ENCODE data around the gene FAM120B. TPM values are rescaled to one million over a fixed set of nuclear protein-coding genes. Genes with fewer than 3 reads are reported as not detected.

FAM120B gene
- total RNA-seq, 1 experiment from 2014 or later, result 25.2 TPM

DNA sequence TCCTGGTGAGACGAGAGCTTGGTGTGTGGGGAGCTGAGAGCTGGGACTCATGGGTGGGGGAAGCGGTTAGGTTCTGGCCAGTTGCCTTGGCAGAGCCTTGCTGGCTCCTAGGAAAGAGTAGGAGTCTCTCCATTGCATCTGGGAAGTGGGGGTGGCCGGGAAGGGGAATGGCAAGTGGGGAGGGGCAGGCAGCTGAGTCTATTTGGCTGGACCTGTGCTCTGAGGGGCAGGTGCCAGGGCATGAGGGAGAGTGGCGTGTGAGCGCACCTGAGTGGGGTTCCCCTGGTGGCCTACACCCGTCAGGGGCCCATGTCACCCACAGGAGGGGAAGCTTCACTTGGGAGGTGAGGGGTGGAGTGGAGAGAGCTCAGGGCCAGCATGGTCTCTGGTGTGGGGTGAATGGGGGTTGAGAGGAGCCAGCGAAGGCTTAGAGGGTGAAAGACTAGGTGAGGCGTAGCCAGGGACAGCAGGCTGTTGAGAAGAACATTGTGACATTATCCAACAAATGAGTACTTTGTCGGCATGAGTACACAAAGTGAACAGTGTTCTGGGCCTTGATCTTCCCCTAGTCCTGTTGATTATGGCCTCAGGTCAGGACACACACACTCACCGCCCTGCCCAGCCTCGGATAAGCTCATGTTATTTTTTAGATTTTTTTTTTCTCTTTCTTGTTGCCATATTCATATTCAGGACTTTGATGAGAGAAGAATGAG lies 59.8 kb downstream of the FAM120B start:
- ChIA-PET CTCF (no interaction called here), RAD21 (ENCODE audit: low non-redundant PET in 1 of 2, low total read pairs in 2 of 2, uncharacterized antibody in 2 of 2, unreplicated experiment in 2 of 2) (no interaction called here), POLR2A (no interaction called here)
- Histone ChIP-seq H3K9me3 (ENCODE audit: control insufficient read depth in 1 of 2, insufficient read depth in 1 of 2, low read depth in 1 of 2, low read length in 2 of 2) (no peaks in the 10 kb centered on the region), H4K20me1 (ENCODE audit: insufficient read depth) (no peaks in the 10 kb centered on the region), H3K4me1 (ENCODE audit: control insufficient read depth in 1 of 2, insufficient read depth in 2 of 2, low read length in 2 of 2) (no peaks in the 10 kb centered on the region), H2AFZ (ENCODE audit: low read depth, low read length, poor library complexity, severe bottlenecking) (no peak overlapping the region), H3K9ac (ENCODE audit: low read length) (no peak overlapping the region), H3K4me3 (replicated peaks in 1 of 2; ENCODE audit: low read depth in 1 of 2, low read length in 2 of 2) (no peak overlapping the region), H3K79me2 (ENCODE audit: insufficient read depth, low read length) (no peaks in the 10 kb centered on the region), H3K27ac (ENCODE audit: low read depth, low read length) (no peak overlapping the region), H3K9me2 (ENCODE audit: insufficient read depth) (no peaks in the 10 kb centered on the region), H3K36me3 (ENCODE audit: control insufficient read depth in 1 of 2, insufficient read depth in 2 of 2, low read length in 2 of 2) (peaks cover 2 to 3% of the 10 kb centered on the region in 2 experiments; a peak in 2 of 4 replicates), H3K4me2 (ENCODE audit: low read length) (no peak overlapping the region), H3K27me3 (ENCODE audit: insufficient read depth, low read length) (no peaks in the 10 kb centered on the region)
- DNase-seq (ENCODE audit: low read depth, low spot score) (no peak), ATAC-seq (no peak)
- no TSS peak for BruUV-seq (replicated peaks)
- TF ChIP-seq SIN3A (IDR thresholded peaks at IDR 0.05; ENCODE audit: low read depth) (no peak), EZH2 (IDR thresholded peaks at IDR 0.05) (no peak), YY1 (IDR thresholded peaks at IDR 0.05; ENCODE audit: extremely low read depth, insufficient replicate concordance, low read depth, low read length) (no peak), EZH2phosphoT487 (IDR thresholded peaks at IDR 0.05; ENCODE audit: borderline replicate concordance) (no peak), FOSL1 (IDR thresholded peaks at IDR 0.05; ENCODE audit: low read depth) (no peak), SP1 (IDR thresholded peaks at IDR 0.05; ENCODE audit: low read depth) (no peak), ELF1 (IDR thresholded peaks at IDR 0.05; ENCODE audit: borderline replicate concordance, low read depth) (no peak), ZFX (IDR thresholded peaks at IDR 0.05) (no peak), EGR1 (IDR thresholded peaks at IDR 0.05; ENCODE audit: low read depth) (no peak), TCF7L2 (IDR thresholded peaks at IDR 0.05; ENCODE audit: borderline replicate concordance, extremely low read depth, insufficient read depth, insufficient read length) (no peak), CBX3 (IDR thresholded peaks at IDR 0.05; ENCODE audit: low read depth) (no peak), CEBPB (IDR thresholded peaks at IDR 0.05; ENCODE audit: low read depth) (no peak), POLR2AphosphoS5 (IDR thresholded peaks at IDR 0.05; ENCODE audit: low read depth, low read length) (no peak), ZNF274 (IDR thresholded peaks at IDR 0.05; ENCODE audit: low read depth, low read length) (no peak), SRF (IDR thresholded peaks at IDR 0.05; ENCODE audit: low read depth) (no peak)
- TF ChIP-seq, protein P1, sequence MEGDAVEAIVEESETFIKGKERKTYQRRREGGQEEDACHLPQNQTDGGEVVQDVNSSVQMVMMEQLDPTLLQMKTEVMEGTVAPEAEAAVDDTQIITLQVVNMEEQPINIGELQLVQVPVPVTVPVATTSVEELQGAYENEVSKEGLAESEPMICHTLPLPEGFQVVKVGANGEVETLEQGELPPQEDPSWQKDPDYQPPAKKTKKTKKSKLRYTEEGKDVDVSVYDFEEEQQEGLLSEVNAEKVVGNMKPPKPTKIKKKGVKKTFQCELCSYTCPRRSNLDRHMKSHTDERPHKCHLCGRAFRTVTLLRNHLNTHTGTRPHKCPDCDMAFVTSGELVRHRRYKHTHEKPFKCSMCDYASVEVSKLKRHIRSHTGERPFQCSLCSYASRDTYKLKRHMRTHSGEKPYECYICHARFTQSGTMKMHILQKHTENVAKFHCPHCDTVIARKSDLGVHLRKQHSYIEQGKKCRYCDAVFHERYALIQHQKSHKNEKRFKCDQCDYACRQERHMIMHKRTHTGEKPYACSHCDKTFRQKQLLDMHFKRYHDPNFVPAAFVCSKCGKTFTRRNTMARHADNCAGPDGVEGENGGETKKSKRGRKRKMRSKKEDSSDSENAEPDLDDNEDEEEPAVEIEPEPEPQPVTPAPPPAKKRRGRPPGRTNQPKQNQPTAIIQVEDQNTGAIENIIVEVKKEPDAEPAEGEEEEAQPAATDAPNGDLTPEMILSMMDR (IDR thresholded peaks at IDR 0.05 in 2 of 3, conservative IDR thresholded peaks at IDR 0.05 in 1 of 3; ENCODE audit: borderline replicate concordance in 1 of 3, insufficient read depth in 1 of 3, low read depth in 2 of 3, low read length in 2 of 3), result no peak
- TF ChIP-seq, protein P2, sequence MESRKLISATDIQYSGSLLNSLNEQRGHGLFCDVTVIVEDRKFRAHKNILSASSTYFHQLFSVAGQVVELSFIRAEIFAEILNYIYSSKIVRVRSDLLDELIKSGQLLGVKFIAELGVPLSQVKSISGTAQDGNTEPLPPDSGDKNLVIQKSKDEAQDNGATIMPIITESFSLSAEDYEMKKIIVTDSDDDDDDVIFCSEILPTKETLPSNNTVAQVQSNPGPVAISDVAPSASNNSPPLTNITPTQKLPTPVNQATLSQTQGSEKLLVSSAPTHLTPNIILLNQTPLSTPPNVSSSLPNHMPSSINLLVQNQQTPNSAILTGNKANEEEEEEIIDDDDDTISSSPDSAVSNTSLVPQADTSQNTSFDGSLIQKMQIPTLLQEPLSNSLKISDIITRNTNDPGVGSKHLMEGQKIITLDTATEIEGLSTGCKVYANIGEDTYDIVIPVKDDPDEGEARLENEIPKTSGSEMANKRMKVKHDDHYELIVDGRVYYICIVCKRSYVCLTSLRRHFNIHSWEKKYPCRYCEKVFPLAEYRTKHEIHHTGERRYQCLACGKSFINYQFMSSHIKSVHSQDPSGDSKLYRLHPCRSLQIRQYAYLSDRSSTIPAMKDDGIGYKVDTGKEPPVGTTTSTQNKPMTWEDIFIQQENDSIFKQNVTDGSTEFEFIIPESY (IDR thresholded peaks at IDR 0.05; ENCODE audit: extremely low read depth, insufficient replicate concordance, low read length), result no peak
- TF ChIP-seq, protein P3, sequence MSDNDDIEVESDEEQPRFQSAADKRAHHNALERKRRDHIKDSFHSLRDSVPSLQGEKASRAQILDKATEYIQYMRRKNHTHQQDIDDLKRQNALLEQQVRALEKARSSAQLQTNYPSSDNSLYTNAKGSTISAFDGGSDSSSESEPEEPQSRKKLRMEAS (IDR thresholded peaks at IDR 0.05), result no peak
- TF ChIP-seq, protein P4, sequence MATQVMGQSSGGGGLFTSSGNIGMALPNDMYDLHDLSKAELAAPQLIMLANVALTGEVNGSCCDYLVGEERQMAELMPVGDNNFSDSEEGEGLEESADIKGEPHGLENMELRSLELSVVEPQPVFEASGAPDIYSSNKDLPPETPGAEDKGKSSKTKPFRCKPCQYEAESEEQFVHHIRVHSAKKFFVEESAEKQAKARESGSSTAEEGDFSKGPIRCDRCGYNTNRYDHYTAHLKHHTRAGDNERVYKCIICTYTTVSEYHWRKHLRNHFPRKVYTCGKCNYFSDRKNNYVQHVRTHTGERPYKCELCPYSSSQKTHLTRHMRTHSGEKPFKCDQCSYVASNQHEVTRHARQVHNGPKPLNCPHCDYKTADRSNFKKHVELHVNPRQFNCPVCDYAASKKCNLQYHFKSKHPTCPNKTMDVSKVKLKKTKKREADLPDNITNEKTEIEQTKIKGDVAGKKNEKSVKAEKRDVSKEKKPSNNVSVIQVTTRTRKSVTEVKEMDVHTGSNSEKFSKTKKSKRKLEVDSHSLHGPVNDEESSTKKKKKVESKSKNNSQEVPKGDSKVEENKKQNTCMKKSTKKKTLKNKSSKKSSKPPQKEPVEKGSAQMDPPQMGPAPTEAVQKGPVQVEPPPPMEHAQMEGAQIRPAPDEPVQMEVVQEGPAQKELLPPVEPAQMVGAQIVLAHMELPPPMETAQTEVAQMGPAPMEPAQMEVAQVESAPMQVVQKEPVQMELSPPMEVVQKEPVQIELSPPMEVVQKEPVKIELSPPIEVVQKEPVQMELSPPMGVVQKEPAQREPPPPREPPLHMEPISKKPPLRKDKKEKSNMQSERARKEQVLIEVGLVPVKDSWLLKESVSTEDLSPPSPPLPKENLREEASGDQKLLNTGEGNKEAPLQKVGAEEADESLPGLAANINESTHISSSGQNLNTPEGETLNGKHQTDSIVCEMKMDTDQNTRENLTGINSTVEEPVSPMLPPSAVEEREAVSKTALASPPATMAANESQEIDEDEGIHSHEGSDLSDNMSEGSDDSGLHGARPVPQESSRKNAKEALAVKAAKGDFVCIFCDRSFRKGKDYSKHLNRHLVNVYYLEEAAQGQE (IDR thresholded peaks at IDR 0.05; ENCODE audit: low read depth), result no peak
- intact Hi-C loops (cut with micrococcal nuclease), result no loop called here

Data from HCT116 (cell line).